Measurements from ENCODE around the gene PLD5. TPM values are rescaled to one million over a fixed set of nuclear protein-coding genes. Genes with fewer than 3 reads are reported as not detected.
"Not testable (repeated sequence)": the region's sequence is repeated elsewhere in the genome, so short reads cannot be mapped to it uniquely, and the experiment has no call there.

The PLD5 gene
- total and polyA plus RNA-seq, 5 donors, result 0.14 to 0.31 (median 0.17) TPM; not detected in 1

- intact Hi-C loops (cut with DNase I), result no loop called here
- no peak for ATAC-seq
Measured at GRCh38 chr1:242189591-242189990, 334.9 kb downstream of the PLD5 start.

GRCh38 chr1:242187816-242188215 lies 336.7 kb downstream of the PLD5 start:
- no peak overlapping the region for H3K27ac ChIP-seq (ENCODE audit: low read length)
- intact Hi-C loops (cut with DNase I), result no loop called here
- WGBS, result 72% methylated on average over 5 of the region's 5 CpGs
- no peak overlapping the region for H3K4me3 ChIP-seq (ENCODE audit: low read length)
- no peaks in the 10 kb centered on the region for H3K27me3 ChIP-seq (ENCODE audit: control insufficient read depth, insufficient read depth)
- no peak for DNase-seq
- H3K4me1 ChIP-seq (ENCODE audit: control insufficient read depth, insufficient read depth, low read length), result no peaks in the 10 kb centered on the region
- ATAC-seq, result no peak
- H3K9me3 ChIP-seq (ENCODE audit: control insufficient read depth, low read length), result no peaks in the 10 kb centered on the region

More at GRCh38 chr1:242189591-242189990, 334.9 kb downstream of the PLD5 start:
- no peak for DNase-seq
- no peak overlapping the region for H3K4me3 ChIP-seq (ENCODE audit: low read length)
- H3K4me1 ChIP-seq (ENCODE audit: control insufficient read depth, insufficient read depth, low read length), result no peaks in the 10 kb centered on the region
- WGBS, result 85% methylated on average over 2 of the region's 2 CpGs
- no peaks in the 10 kb centered on the region for H3K9me3 ChIP-seq (ENCODE audit: control insufficient read depth, low read length)
- no peak overlapping the region for H3K27ac ChIP-seq (ENCODE audit: low read length)
- H3K27me3 ChIP-seq (ENCODE audit: control insufficient read depth, insufficient read depth), result no peaks in the 10 kb centered on the region

GRCh38 chr1:242187171-242187570 lies 337.3 kb downstream of the PLD5 start:
- WGBS, result 25% methylated on average over 1 of the region's 1 CpG
- Histone ChIP-seq H3K27me3 (ENCODE audit: control insufficient read depth, insufficient read depth) (no peaks in the 10 kb centered on the region), H3K9me3 (ENCODE audit: control insufficient read depth, low read length) (no peaks in the 10 kb centered on the region), H3K4me1 (ENCODE audit: control insufficient read depth, insufficient read depth, low read length) (no peaks in the 10 kb centered on the region), H3K4me3 (ENCODE audit: low read length) (no peak overlapping the region), H3K27ac (ENCODE audit: low read length) (no peak overlapping the region)
- DNase-seq (no peak), ATAC-seq (no peak)
- intact Hi-C loops (cut with DNase I), result no loop called here

- Histone ChIP-seq H3K27me3 (ENCODE audit: control insufficient read depth, insufficient read depth) (no peaks in the 10 kb centered on the region), H3K4me1 (ENCODE audit: control insufficient read depth, insufficient read depth, low read length) (no peaks in the 10 kb centered on the region), H3K9me3 (ENCODE audit: control insufficient read depth, low read length) (no peaks in the 10 kb centered on the region), H3K4me3 (ENCODE audit: low read length) (no peak overlapping the region), H3K27ac (ENCODE audit: low read length) (no peak overlapping the region)
- DNase-seq, result no peak
- WGBS, result 41% methylated on average over 3 of the region's 3 CpGs
- no peak for ATAC-seq
- intact Hi-C loops (cut with DNase I), result no loop called here
Measured at GRCh38 chr1:242185731-242186130, 338.8 kb downstream of the PLD5 start.

- ATAC-seq (no peak), DNase-seq (no peak)
- intact Hi-C loops (cut with DNase I), result no loop called here
- no peak overlapping the region for H3K27ac ChIP-seq (ENCODE audit: low read length)
- H3K4me3 ChIP-seq (ENCODE audit: low read length), result no peak overlapping the region
- H3K27me3 ChIP-seq (ENCODE audit: control insufficient read depth, insufficient read depth), result no peaks in the 10 kb centered on the region
- H3K9me3 ChIP-seq (ENCODE audit: control insufficient read depth, low read length), result no peaks in the 10 kb centered on the region
- H3K4me1 ChIP-seq (ENCODE audit: control insufficient read depth, insufficient read depth, low read length), result no peaks in the 10 kb centered on the region
- WGBS, result 54% methylated on average over 4 of the region's 4 CpGs
Measured at GRCh38 chr1:242184955-242185354, 339.5 kb downstream of the PLD5 start.

GRCh38 chr1:242179767-242180166 lies 344.7 kb downstream of the PLD5 start:
- H3K9me3 ChIP-seq (ENCODE audit: control insufficient read depth, low read length); H3K4me1 ChIP-seq (ENCODE audit: control insufficient read depth, insufficient read depth, low read length); H3K27ac ChIP-seq (ENCODE audit: low read length); intact Hi-C loops (cut with DNase I); DNase-seq; ATAC-seq; H3K4me3 ChIP-seq (ENCODE audit: low read length); H3K27me3 ChIP-seq (ENCODE audit: control insufficient read depth, insufficient read depth): not testable (repeated sequence)
- 55% methylated on average over 5 of the region's 5 CpGs for WGBS

- Histone ChIP-seq H3K4me1 (ENCODE audit: control insufficient read depth, insufficient read depth, low read length) (no peaks in the 10 kb centered on the region), H3K4me3 (ENCODE audit: low read length) (no peak overlapping the region), H3K27ac (ENCODE audit: low read length) (no peak overlapping the region), H3K27me3 (ENCODE audit: control insufficient read depth, insufficient read depth) (no peaks in the 10 kb centered on the region), H3K9me3 (ENCODE audit: control insufficient read depth, low read length) (no peaks in the 10 kb centered on the region)
- ATAC-seq, result no peak
- WGBS, result 39% methylated on average over 8 of the region's 8 CpGs
- intact Hi-C loops (cut with DNase I), result no loop called here
- no peak for DNase-seq
Measured at GRCh38 chr1:242178924-242179708, 345.4 kb downstream of the PLD5 start.

GRCh38 chr1:242178436-242178835 lies 346.1 kb downstream of the PLD5 start:
- H3K4me1 ChIP-seq (ENCODE audit: control insufficient read depth, insufficient read depth, low read length), result no peaks in the 10 kb centered on the region
- no peak overlapping the region for H3K27ac ChIP-seq (ENCODE audit: low read length)
- no peaks in the 10 kb centered on the region for H3K9me3 ChIP-seq (ENCODE audit: control insufficient read depth, low read length)
- no peaks in the 10 kb centered on the region for H3K27me3 ChIP-seq (ENCODE audit: control insufficient read depth, insufficient read depth)
- no peak for ATAC-seq
- no peak overlapping the region for H3K4me3 ChIP-seq (ENCODE audit: low read length)
- intact Hi-C loops (cut with DNase I), result no loop called here
- WGBS, result 44% methylated on average over 2 of the region's 2 CpGs
- no peak for DNase-seq

- WGBS, result 46% methylated on average over 3 of the region's 3 CpGs
- no peaks in the 10 kb centered on the region for H3K9me3 ChIP-seq (ENCODE audit: control insufficient read depth, low read length)
- ATAC-seq (no peak), DNase-seq (no peak)
- H3K4me3 ChIP-seq (ENCODE audit: low read length), result no peak overlapping the region
- H3K27me3 ChIP-seq (ENCODE audit: control insufficient read depth, insufficient read depth), result no peaks in the 10 kb centered on the region
- intact Hi-C loops (cut with DNase I), result no loop called here
- H3K4me1 ChIP-seq (ENCODE audit: control insufficient read depth, insufficient read depth, low read length), result no peaks in the 10 kb centered on the region
- H3K27ac ChIP-seq (ENCODE audit: low read length), result no peak overlapping the region
Measured at GRCh38 chr1:242162140-242162539, 362.4 kb downstream of the PLD5 start.

- no peaks in the 10 kb centered on the region for H3K9me3 ChIP-seq (ENCODE audit: control insufficient read depth, low read length)
- 17% methylated on average over 4 of the region's 4 CpGs for WGBS
- no peak overlapping the region for H3K4me3 ChIP-seq (ENCODE audit: low read length)
- DNase-seq (no peak), ATAC-seq (no peak)
- no peaks in the 10 kb centered on the region for H3K27me3 ChIP-seq (ENCODE audit: control insufficient read depth, insufficient read depth)
- H3K27ac ChIP-seq (ENCODE audit: low read length), result no peak overlapping the region
- intact Hi-C loops (cut with DNase I), result no loop called here
- no peaks in the 10 kb centered on the region for H3K4me1 ChIP-seq (ENCODE audit: control insufficient read depth, insufficient read depth, low read length)
Measured at GRCh38 chr1:242147096-242147976, 377.2 kb downstream of the PLD5 start.

GRCh38 chr1:242146652-242147051 lies 377.8 kb downstream of the PLD5 start:
- ATAC-seq (no peak), DNase-seq (no peak)
- Histone ChIP-seq H3K27ac (ENCODE audit: low read length) (no peak overlapping the region), H3K4me3 (ENCODE audit: low read length) (no peak overlapping the region), H3K4me1 (ENCODE audit: control insufficient read depth, insufficient read depth, low read length) (no peaks in the 10 kb centered on the region), H3K9me3 (ENCODE audit: control insufficient read depth, low read length) (no peaks in the 10 kb centered on the region), H3K27me3 (ENCODE audit: control insufficient read depth, insufficient read depth) (no peaks in the 10 kb centered on the region)
- WGBS, result 36% methylated on average over 3 of the region's 3 CpGs
- intact Hi-C loops (cut with DNase I), result no loop called here
